DOHH2 (cell line): ENCODE measurements around the gene HMGN3.

Experiments used
- H3F3A ChIP-seq: fragments of 200-600 bp; sonication (generic), shearing (Covaris generic); 2 replicates; pipeline ENCODE4 v1.6.0; 2016; ENCODE audit warnings: antibody characterized with exemption, mild to moderate bottlenecking; ENCODE audit not compliant: control insufficient read depth, insufficient read depth
- H3K27ac ChIP-seq: fragments of 200-600 bp; sonication (generic); 2 replicates; pipeline ENCODE4 v1.5.1; 2014; ENCODE audit warnings: low read depth, mild to moderate bottlenecking, low read length, moderate library complexity
- H3K27me3 ChIP-seq: fragments of 200-600 bp; sonication (generic); 2 replicates; pipeline ENCODE4 v1.6.1; 2014; ENCODE audit warnings: mild to moderate bottlenecking, low read length, mixed read lengths; ENCODE audit not compliant: control insufficient read depth
- H3K36me3 ChIP-seq: fragments of 200-600 bp; sonication (generic); 2 replicates; pipeline ENCODE4 v1.6.1; 2014; ENCODE audit warnings: mild to moderate bottlenecking, low read length, moderate library complexity, mixed read lengths; ENCODE audit not compliant: control insufficient read depth
- H3K4me1 ChIP-seq: fragments of 200-600 bp; sonication (generic); 2 replicates; pipeline ENCODE4 v1.6.1; 2014; ENCODE audit warnings: mild to moderate bottlenecking, low read length, mixed read lengths; ENCODE audit not compliant: control insufficient read depth
- H3K4me2 ChIP-seq: fragments of 200-600 bp; sonication (generic); 2 replicates; pipeline ENCODE4 v1.6.0; 2014; ENCODE audit warnings: mild to moderate bottlenecking, low read length, moderate library complexity
- H3K4me3 ChIP-seq: fragments of 200-600 bp; sonication (generic); 2 replicates; pipeline ENCODE4 v1.5.1; 2014; ENCODE audit warnings: mild to moderate bottlenecking, low read length, mixed read lengths
- H3K79me2 ChIP-seq: fragments of 200-600 bp; sonication (generic); 2 replicates; pipeline ENCODE4 v1.6.1; 2014; ENCODE audit warnings: mild to moderate bottlenecking, low read length, mixed read lengths; ENCODE audit not compliant: control insufficient read depth
- H3K9me2 ChIP-seq: fragments of 200-600 bp; sonication (generic); replicated peaks from 2 replicates; pipeline ENCODE4 v1.6.1; 2014; ENCODE audit warnings: mild to moderate bottlenecking, low read length, mixed read lengths; ENCODE audit not compliant: control insufficient read depth
- H3K9me3 ChIP-seq: fragments of 200-600 bp; sonication (generic); 2 replicates; pipeline ENCODE4 v1.6.1; 2014; ENCODE audit warnings: antibody characterized with exemption, low read length, mixed read lengths; ENCODE audit not compliant: control insufficient read depth, insufficient read depth
- H4K20me1 ChIP-seq: fragments of 200-600 bp; sonication (generic); 2 replicates; pipeline ENCODE4 v1.6.0; 2014; ENCODE audit warnings: low read depth, mild to moderate bottlenecking, antibody characterized with exemption, low read length, moderate library complexity; ENCODE audit not compliant: control insufficient read depth, insufficient read depth
- CTCF ChIP-seq: fragments of 200-600 bp; sonication (generic); IDR thresholded peaks from one replicate; pipeline ENCODE4 v1.5.1; 2014; ENCODE audit warnings: antibody characterized with exemption, mild to moderate bottlenecking, low read depth, low read length; ENCODE audit not compliant: poor library complexity, severe bottlenecking
- EZH2phosphoT487 ChIP-seq: fragments of 200-600 bp; sonication (generic); IDR thresholded peaks from 2 replicates; pipeline ENCODE4 v1.6.1; 2017; ENCODE audit warnings: borderline replicate concordance, mild to moderate bottlenecking, antibody characterized with exemption, low read length, moderate library complexity, mixed read lengths

HMGN3 gene

GRCh38 chr6:79170959-79171358 is 63.5 kb downstream of the HMGN3 start:
- Histone ChIP-seq H3K27ac (no peak overlapping the region), H4K20me1 (no peaks in the 10 kb centered on the region), H3K9me3 (no peaks in the 10 kb centered on the region), H3K4me3 (no peak overlapping the region), H3F3A (no peaks in the 10 kb centered on the region), H3K9me2 (no peaks in the 10 kb centered on the region), H3K36me3 (no peaks in the 10 kb centered on the region), H3K79me2 (no peaks in the 10 kb centered on the region), H3K27me3 (no peaks in the 10 kb centered on the region), H3K4me2 (no peak overlapping the region), H3K4me1 (no peaks in the 10 kb centered on the region)
- no peak for TF ChIP-seq EZH2phosphoT487
- TF ChIP-seq CTCF: no peak

GRCh38 chr6:79170431-79170830 is 64.1 kb downstream of the HMGN3 start:
- TF ChIP-seq CTCF (no peak), EZH2phosphoT487 (no peak)
- Histone ChIP-seq H3K4me1 (no peaks in the 10 kb centered on the region), H3K79me2 (no peaks in the 10 kb centered on the region), H3K9me2 (no peaks in the 10 kb centered on the region), H3K4me2 (no peak overlapping the region), H3K4me3 (no peak overlapping the region), H3K36me3 (no peaks in the 10 kb centered on the region), H3K9me3 (no peaks in the 10 kb centered on the region), H4K20me1 (no peaks in the 10 kb centered on the region), H3K27ac (no peak overlapping the region), H3F3A (no peaks in the 10 kb centered on the region), H3K27me3 (no peaks in the 10 kb centered on the region)

GRCh38 chr6:79168695-79168980 is 65.8 kb downstream of the HMGN3 start:
- no peak overlapping the region for H3K4me3 ChIP-seq
- H3K36me3 ChIP-seq: no peaks in the 10 kb centered on the region
- H4K20me1 ChIP-seq: no peaks in the 10 kb centered on the region
- no peak for TF ChIP-seq EZH2phosphoT487
- TF ChIP-seq CTCF: no peak
- H3F3A ChIP-seq: no peaks in the 10 kb centered on the region
- no peaks in the 10 kb centered on the region for H3K9me2 ChIP-seq
- H3K27ac ChIP-seq: no peak overlapping the region
- H3K27me3 ChIP-seq: no peaks in the 10 kb centered on the region
- no peaks in the 10 kb centered on the region for H3K79me2 ChIP-seq
- H3K4me1 ChIP-seq: no peaks in the 10 kb centered on the region
- H3K4me2 ChIP-seq: no peak overlapping the region
- H3K9me3 ChIP-seq: no peaks in the 10 kb centered on the region
